IPS-NIHi11 (cell line): ENCODE results near the gene RAB40A.
"Not testable (repeated sequence)": the region's sequence is repeated elsewhere in the genome, so short reads cannot be mapped to it uniquely, and the experiment has no call there.

Experiments used
- DNase-seq: peaks from one replicate; pipeline ENCODE4 v3.0.0; 2012; ENCODE audit warnings: mixed read lengths, low spot score

Gene RAB40A

GRCh38 chrX:103461156-103461555, 58.1 kb downstream of the RAB40A start:
- DNase-seq: no peak

GRCh38 chrX:103460001-103460755, 59.1 kb downstream of the RAB40A start:
- not testable (repeated sequence) for DNase-seq

- no peak for DNase-seq
Measured at GRCh38 chrX:103453655-103454054, 65.6 kb downstream of the RAB40A start.
